ENCODE data around the gene VPREB3.
A peak's percentile ranks its signal among the peaks of the same experiment; 100 is the strongest.

Gene VPREB3

DNA sequence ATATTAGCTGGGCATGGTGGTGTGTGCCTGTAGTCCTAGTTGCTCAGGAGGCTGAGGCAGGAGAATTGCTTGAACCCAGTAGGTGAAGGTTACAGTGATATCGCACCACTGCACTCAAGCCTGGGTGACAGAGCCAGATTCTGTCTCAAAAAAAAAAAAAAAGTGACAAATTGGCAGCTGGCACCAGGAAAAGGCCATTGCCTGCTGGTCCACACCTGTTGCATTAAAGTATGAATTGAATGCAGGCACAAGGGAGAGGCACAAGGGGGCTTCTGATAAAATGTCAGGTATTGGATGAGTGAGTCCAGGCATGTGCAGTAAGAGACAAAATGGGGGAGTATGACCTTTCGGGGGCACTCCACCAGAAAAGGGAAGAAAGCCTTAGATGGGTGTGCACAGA lies 31.5 kb downstream of the VPREB3 start:
- Histone ChIP-seq H3K27ac (no peak overlapping the region), H3K27me3 (ENCODE audit: insufficient read depth, low read depth, severe bottlenecking) (no peaks in the 10 kb centered on the region), H3K9me3 (ENCODE audit: severe bottlenecking) (no peaks in the 10 kb centered on the region), H3K4me3 (ENCODE audit: low read depth, low read length) (no peak overlapping the region), H3K36me3 (no peaks in the 10 kb centered on the region)
- no peak for TF ChIP-seq CTCF (IDR thresholded peaks at IDR 0.05; ENCODE audit: low read depth, low read length)
- DNase-seq: no peak

- DNase-seq: no peak
- Histone ChIP-seq H3K27me3 (ENCODE audit: insufficient read depth, low read depth, severe bottlenecking) (no peaks in the 10 kb centered on the region), H3K9me3 (ENCODE audit: severe bottlenecking) (no peaks in the 10 kb centered on the region), H3K4me3 (ENCODE audit: low read depth, low read length) (no peak overlapping the region), H3K36me3 (no peaks in the 10 kb centered on the region), H3K27ac (no peak overlapping the region)
- no peak for TF ChIP-seq CTCF (IDR thresholded peaks at IDR 0.05; ENCODE audit: low read depth, low read length)
Observed at GRCh38 chr22:23722160-23722559, 32.1 kb downstream of the VPREB3 start.

- Histone ChIP-seq H3K27me3 (ENCODE audit: insufficient read depth, low read depth, severe bottlenecking) (no peaks in the 10 kb centered on the region), H3K27ac (no peak overlapping the region), H3K36me3 (no peaks in the 10 kb centered on the region), H3K9me3 (ENCODE audit: severe bottlenecking) (no peaks in the 10 kb centered on the region), H3K4me3 (ENCODE audit: low read depth, low read length) (no peak overlapping the region)
- no peak for TF ChIP-seq CTCF (IDR thresholded peaks at IDR 0.05; ENCODE audit: low read depth, low read length)
- no peak for DNase-seq
Observed at GRCh38 chr22:23720855-23721254, 33.4 kb downstream of the VPREB3 start.

GRCh38 chr22:23718371-23719165 lies 35.7 kb downstream of the VPREB3 start:
- no peak for TF ChIP-seq CTCF (IDR thresholded peaks at IDR 0.05; ENCODE audit: low read depth, low read length)
- Histone ChIP-seq H3K4me3 (ENCODE audit: low read depth, low read length) (no peak overlapping the region), H3K27ac (no peak overlapping the region), H3K27me3 (ENCODE audit: insufficient read depth, low read depth, severe bottlenecking) (no peaks in the 10 kb centered on the region), H3K36me3 (peaks cover 17% of the 10 kb centered on the region), H3K9me3 (ENCODE audit: severe bottlenecking) (no peaks in the 10 kb centered on the region)
- no peak for DNase-seq

- peak overlapping the region; percentile 81 for H3K27ac ChIP-seq
- no peaks in the 10 kb centered on the region for H3K27me3 ChIP-seq (ENCODE audit: insufficient read depth, low read depth, severe bottlenecking)
Observed at GRCh38 chr22:23716811-23717801, 37.1 kb downstream of the VPREB3 start.

More at GRCh38 chr22:23716811-23717801, 37.1 kb downstream of the VPREB3 start:
- DNase-seq: peak; percentile 91
- peaks cover 27% of the 10 kb centered on the region for H3K36me3 ChIP-seq
- no peak for TF ChIP-seq CTCF (IDR thresholded peaks at IDR 0.05; ENCODE audit: low read depth, low read length)
- no peaks in the 10 kb centered on the region for H3K9me3 ChIP-seq (ENCODE audit: severe bottlenecking)
- H3K4me3 ChIP-seq (ENCODE audit: low read depth, low read length): peak overlapping the region; percentile 81
